Kidney capillary endothelial cell (primary cell): Measurements from ENCODE around the gene SORT1.

ENCODE experiments used
- DNase-seq: peaks from one replicate; pipeline ENCODE4 v3.0.0-alpha.2; 2018; ENCODE audit warnings: low spot score

Gene SORT1

GRCh38 chr1:109272831-109273547 lies 124.7 kb downstream of the SORT1 start:
- DNase-seq = no peak

GRCh38 chr1:109272021-109272799 lies 125.5 kb downstream of the SORT1 start:
- DNase-seq = no peak

GRCh38 chr1:109271458-109271857 lies 126.3 kb downstream of the SORT1 start:
- no peak for DNase-seq

- no peak for DNase-seq
Measured at GRCh38 chr1:109270623-109271317, 126.9 kb downstream of the SORT1 start.

GRCh38 chr1:109269981-109270622 lies 127.6 kb downstream of the SORT1 start:
- no peak for DNase-seq

- DNase-seq = no peak
Measured at GRCh38 chr1:109269212-109269980, 128.3 kb downstream of the SORT1 start.

GRCh38 chr1:109268431-109269211 lies 129.1 kb downstream of the SORT1 start:
- no peak for DNase-seq

GRCh38 chr1:109267743-109268300 lies 129.9 kb downstream of the SORT1 start:
- DNase-seq = no peak

GRCh38 chr1:109266965-109267364 lies 130.8 kb downstream of the SORT1 start:
- DNase-seq = no peak

GRCh38 chr1:109265741-109266330 lies 131.9 kb downstream of the SORT1 start:
- no peak for DNase-seq

- DNase-seq = no peak
Measured at GRCh38 chr1:109265016-109265415, 132.7 kb downstream of the SORT1 start.

- no peak for DNase-seq
Measured at GRCh38 chr1:109264379-109264755, 133.4 kb downstream of the SORT1 start.

- DNase-seq = peak; percentile 88
Measured at GRCh38 chr1:109263597-109264378, 133.9 kb downstream of the SORT1 start.

- DNase-seq = no peak
Measured at GRCh38 chr1:109263234-109263596, 134.5 kb downstream of the SORT1 start.

GRCh38 chr1:109262231-109263055 lies 135.3 kb downstream of the SORT1 start:
- DNase-seq = no peak

- no peak for DNase-seq
Measured at GRCh38 chr1:109261578-109261977, 136.1 kb downstream of the SORT1 start.

GRCh38 chr1:109261006-109261405 lies 136.7 kb downstream of the SORT1 start:
- DNase-seq = no peak
